Umbilical cord (tissue), 2 donors: ENCODE measurements around the gene TBX22. TPM values are rescaled to one million over a fixed set of nuclear protein-coding genes. Genes with fewer than 3 reads are reported as not detected.
"Not testable (repeated sequence)": the region's sequence is repeated elsewhere in the genome, so short reads cannot be mapped to it uniquely, and the experiment has no call there.

Experiments
- DNase-seq: peaks from one replicate; pipeline ENCODE4 v3.0.0-alpha.2; 2015; ENCODE audit warnings: low spot score
- total RNA-seq: library from RNA; depleted of rRNA; stranded (reverse); fragments of >200 nt; gene quantifications from one replicate; pipeline ENCODE4 v1.2.3, GENCODE V29; 2014; ENCODE audit warnings: low replicate concordance; ENCODE audit not compliant: insufficient read depth

The TBX22 gene, protein sequence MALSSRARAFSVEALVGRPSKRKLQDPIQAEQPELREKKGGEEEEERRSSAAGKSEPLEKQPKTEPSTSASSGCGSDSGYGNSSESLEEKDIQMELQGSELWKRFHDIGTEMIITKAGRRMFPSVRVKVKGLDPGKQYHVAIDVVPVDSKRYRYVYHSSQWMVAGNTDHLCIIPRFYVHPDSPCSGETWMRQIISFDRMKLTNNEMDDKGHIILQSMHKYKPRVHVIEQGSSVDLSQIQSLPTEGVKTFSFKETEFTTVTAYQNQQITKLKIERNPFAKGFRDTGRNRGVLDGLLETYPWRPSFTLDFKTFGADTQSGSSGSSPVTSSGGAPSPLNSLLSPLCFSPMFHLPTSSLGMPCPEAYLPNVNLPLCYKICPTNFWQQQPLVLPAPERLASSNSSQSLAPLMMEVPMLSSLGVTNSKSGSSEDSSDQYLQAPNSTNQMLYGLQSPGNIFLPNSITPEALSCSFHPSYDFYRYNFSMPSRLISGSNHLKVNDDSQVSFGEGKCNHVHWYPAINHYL
- total RNA-seq = 2.4 TPM

DNA sequence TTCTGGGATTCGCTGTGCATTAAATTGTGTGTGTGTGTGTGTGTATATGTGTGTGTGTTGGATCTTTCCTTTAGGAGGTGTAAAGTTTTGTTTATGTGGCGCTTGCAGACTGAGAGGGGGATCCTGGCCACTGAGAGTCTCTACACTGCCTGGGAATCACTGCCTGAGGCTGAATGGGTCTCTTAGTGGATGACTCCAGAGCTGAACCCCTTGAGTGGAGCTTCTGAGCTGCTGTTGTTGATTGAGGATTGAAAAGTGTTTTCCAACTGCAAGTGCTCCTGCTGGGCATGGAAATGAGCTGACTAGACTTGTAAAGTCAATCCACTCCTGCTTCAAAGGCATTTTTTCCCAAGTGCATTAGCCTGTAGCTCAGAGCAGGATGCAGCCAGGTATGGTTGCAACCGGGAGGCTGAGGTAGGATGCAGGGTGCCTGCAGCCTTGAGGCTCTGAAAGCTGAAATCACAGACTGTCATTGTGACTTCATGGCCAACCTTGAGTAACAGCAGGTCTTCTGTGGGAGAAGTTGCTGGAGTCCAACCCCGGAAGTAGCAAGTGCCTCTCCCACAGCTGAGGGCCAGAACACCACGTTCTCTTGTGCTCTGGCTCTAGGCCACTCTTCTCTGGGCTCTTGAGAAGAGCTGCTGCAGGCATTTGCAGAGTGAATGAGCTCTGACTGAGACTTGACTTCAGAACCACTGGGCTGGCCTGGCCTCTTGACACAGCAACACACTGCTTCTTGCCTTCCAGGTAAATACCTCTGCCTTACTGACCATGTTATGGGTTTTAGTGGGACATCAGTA is at the start of gene TBX22:
TBX22 (plus strand) TSS at position 613 of the 800 bp plus-strand sequence. CDS start 7,517 bp downstream, outside the sequence.
- no peak for DNase-seq

GRCh38 chrX:79975605-79976004 is 38.9 kb upstream of the TBX22 start:
- DNase-seq = no peak

GRCh38 chrX:80004458-80004857 is 10.1 kb upstream of the TBX22 start:
- no peak for DNase-seq

- DNase-seq = no peak
Observed at GRCh38 chrX:80011522-80011921, 3.0 kb upstream of the TBX22 start.

DNA sequence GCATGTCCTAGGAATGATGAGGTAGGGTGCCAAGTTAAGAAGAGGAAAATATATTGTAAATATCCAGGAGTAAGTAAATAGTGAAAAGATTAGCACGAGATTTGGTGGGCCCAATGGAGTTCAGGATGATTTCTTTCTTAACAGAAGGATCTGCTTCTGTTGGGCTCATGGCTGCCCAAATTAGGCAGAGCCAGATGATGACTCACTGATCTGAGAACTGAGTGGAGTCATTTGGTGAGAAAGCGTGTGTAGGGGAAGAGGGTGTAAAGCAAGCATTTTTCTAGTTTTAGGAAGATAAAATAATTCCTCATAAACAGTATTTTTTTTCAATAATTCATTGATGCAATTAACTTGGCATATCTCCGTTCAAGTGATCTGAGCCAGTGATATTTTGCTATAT is 1.6 kb downstream of the TBX22 start:
- DNase-seq = no peak

GRCh38 chrX:80021621-80022020 is 7.1 kb downstream of the TBX22 start:
- DNase-seq = no peak

GRCh38 chrX:80022363-80023031 is 7.9 kb downstream of the TBX22 start:
- no peak for DNase-seq

- DNase-seq = no peak
Observed at GRCh38 chrX:80026116-80026515, 11.6 kb downstream of the TBX22 start.

GRCh38 chrX:80066156-80066555 is 51.6 kb downstream of the TBX22 start:
- DNase-seq = not testable (repeated sequence)

- not testable (repeated sequence) for DNase-seq
Observed at GRCh38 chrX:80075625-80076024, 61.1 kb downstream of the TBX22 start.
